ENCODE measurements around the gene KLHL4.
"Not testable (repeated sequence)": the region's sequence is repeated elsewhere in the genome, so short reads cannot be mapped to it uniquely, and the experiment has no call there.

Gene KLHL4

GRCh38 chrX:87517571-87518141 lies at the start of gene KLHL4:
KLHL4 (plus strand) TSS chrX:87517802; CDS start chrX:87517894, 92 bp downstream.
- no peak for DNase-seq

GRCh38 chrX:87468941-87469340 lies 48.7 kb upstream of the KLHL4 start:
- DNase-seq, result no peak

- DNase-seq, result no peak
These were observed 41.8 kb upstream of the KLHL4 start for GRCh38 chrX:87475793-87476192.

- DNase-seq, result not testable (repeated sequence)
These were observed 38.9 kb upstream of the KLHL4 start for GRCh38 chrX:87478703-87479102.

GRCh38 chrX:87489071-87489470 lies 28.5 kb upstream of the KLHL4 start:
- DNase-seq, result no peak

- DNase-seq, result no peak
These were observed 1.8 kb upstream of the KLHL4 start for GRCh38 chrX:87515836-87516235.

- no peak for DNase-seq
These were observed 883 bp upstream of the KLHL4 start for GRCh38 chrX:87516717-87517121.

- no peak for DNase-seq
These were observed 902 bp downstream of the KLHL4 start for GRCh38 chrX:87518504-87518903.

GRCh38 chrX:87525771-87526229 lies 8.2 kb downstream of the KLHL4 start:
- peak; percentile 4 for DNase-seq

- DNase-seq, result no peak
These were observed 8.7 kb downstream of the KLHL4 start for GRCh38 chrX:87526281-87526680.

GRCh38 chrX:87528487-87528886 lies 10.9 kb downstream of the KLHL4 start:
- no peak for DNase-seq

GRCh38 chrX:87571964-87572363 lies 54.4 kb downstream of the KLHL4 start:
- no peak for DNase-seq

- no peak for DNase-seq
These were observed 55.3 kb downstream of the KLHL4 start for GRCh38 chrX:87572901-87573300.

GRCh38 chrX:87578978-87579377 lies 61.4 kb downstream of the KLHL4 start:
- DNase-seq, result no peak

- DNase-seq, result no peak
These were observed 63.3 kb downstream of the KLHL4 start for GRCh38 chrX:87580862-87581261.

GRCh38 chrX:87582453-87582852 lies 64.9 kb downstream of the KLHL4 start:
- DNase-seq, result no peak

- peak; percentile 21 for DNase-seq
These were observed 66.1 kb downstream of the KLHL4 start for GRCh38 chrX:87583679-87584078.

- DNase-seq, result no peak
These were observed 98.8 kb downstream of the KLHL4 start for GRCh38 chrX:87616371-87616770.

- no peak for DNase-seq
These were observed 104.1 kb downstream of the KLHL4 start for GRCh38 chrX:87621697-87622096.

GRCh38 chrX:87626996-87627395 lies 109.4 kb downstream of the KLHL4 start:
- DNase-seq, result no peak

GRCh38 chrX:87634361-87634760 lies 116.8 kb downstream of the KLHL4 start:
- no peak for DNase-seq

- no peak for DNase-seq
These were observed 118.9 kb downstream of the KLHL4 start for GRCh38 chrX:87636533-87636932.

GRCh38 chrX:87641439-87641838 lies 123.8 kb downstream of the KLHL4 start:
- DNase-seq, result not testable (repeated sequence)

- DNase-seq, result no peak
These were observed 144.2 kb downstream of the KLHL4 start for GRCh38 chrX:87661761-87662160.

GRCh38 chrX:87663421-87663820 lies 145.8 kb downstream of the KLHL4 start:
- no peak for DNase-seq
